OCI-LY3 (cell line): Measurements from ENCODE around the gene PCA3.
"Not testable (repeated sequence)": the region's sequence is repeated elsewhere in the genome, so short reads cannot be mapped to it uniquely, and the experiment has no call there.

Experiments
- CTCF ChIP-seq: fragments of 200-600, 300-600 bp; sonication (generic); IDR thresholded peaks from 2 replicates; pipeline ENCODE4 v1.5.1; 2014; ENCODE audit warnings: antibody characterized with exemption, low read length, low read depth
- EZH2phosphoT487 ChIP-seq: fragments of 200-600 bp; shearing (Covaris generic); IDR thresholded peaks from 2 replicates; pipeline ENCODE4 v1.6.1; 2018; ENCODE audit warnings: antibody characterized with exemption, mixed run types, low read depth

GRCh38 chr9:76742890-76743289 is 21.3 kb upstream of the PCA3 start:
- not testable (repeated sequence) for TF ChIP-seq CTCF, EZH2phosphoT487
